ENCODE results near the gene LIN7A. TPM values are rescaled to one million over a fixed set of nuclear protein-coding genes. Genes with fewer than 3 reads are reported as not detected.

The LIN7A gene
- total and polyA plus RNA-seq, 2 of the 4 experiments (the other 2 are of a cell fraction), result 10.8 to 24.7 TPM

DNA sequence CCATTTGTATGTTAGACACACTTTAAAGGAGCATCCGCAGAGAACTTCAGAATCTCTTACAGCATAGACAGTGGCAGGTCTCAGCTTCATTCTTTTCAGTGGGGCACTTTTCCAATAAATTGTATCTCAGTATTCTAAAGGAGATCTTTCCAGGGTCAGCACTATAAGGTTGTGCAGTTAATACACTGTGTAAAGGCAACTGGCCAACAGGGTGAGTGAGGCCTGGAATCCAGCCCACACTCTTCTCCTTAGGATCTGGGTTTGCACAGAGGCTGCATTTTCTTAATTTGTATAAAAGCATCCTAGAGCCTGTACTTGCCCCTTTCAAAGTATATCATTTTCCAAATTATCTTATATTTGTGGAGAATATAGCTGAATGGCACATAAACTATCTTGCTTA is 126.9 kb downstream of the LIN7A start:
- H2BK120ac ChIP-seq (ENCODE audit: low read depth, low read length), result no peak overlapping the region
- H3K27me3 ChIP-seq (ENCODE audit: control insufficient read depth, insufficient read depth, low read length), result no peaks in the 10 kb centered on the region
- ChIA-PET CTCF (no interaction called here), POLR2A (ENCODE audit: unreplicated experiment) (no interaction called here)
- no peak overlapping the region for H3K4me3 ChIP-seq (ENCODE audit: insufficient read depth, low read depth, low read length)
- no peaks in the 10 kb centered on the region for H4K20me1 ChIP-seq (ENCODE audit: insufficient read depth, low read length)
- DNase-seq (peak; percentile 24), ATAC-seq (ENCODE audit: low read depth) (no peak)
- no CpG with 5 or more reads among the region's 1 CpG for WGBS, 2 experiments (ENCODE audit: extremely low coverage in 2 of 2, insufficient read length in 1 of 2)
- H3K9me3 ChIP-seq (ENCODE audit: control insufficient read depth, insufficient read depth, low read length), result no peaks in the 10 kb centered on the region
- no peak overlapping the region for H3K14ac ChIP-seq (replicated peaks; ENCODE audit: low read depth, low read length)
- H3K56ac ChIP-seq (ENCODE audit: extremely low read depth, insufficient read depth, low read length), result no peak overlapping the region
- no peak overlapping the region for H3K4me2 ChIP-seq (ENCODE audit: low read depth, low read length)
- no peaks in the 10 kb centered on the region for H3K79me1 ChIP-seq (ENCODE audit: low read depth in 1 of 2, low read length in 2 of 2)
- no peak overlapping the region for H4K8ac ChIP-seq (ENCODE audit: low read depth in 2 of 2, low read length in 2 of 2)
- no TSS peak for BruUV-seq (replicated peaks)
- H2AK5ac ChIP-seq (ENCODE audit: low read depth, low read length), result no peak overlapping the region
- H3K4me1 ChIP-seq (ENCODE audit: control insufficient read depth, insufficient read depth, low read length), result peaks cover 4% of the 10 kb centered on the region; the same call in 1 of the 2 replicates
- TF ChIP-seq BHLHE40 (IDR thresholded peaks at IDR 0.05; ENCODE audit: low read depth, low read length) (no peak), FOS (IDR thresholded peaks at IDR 0.05; ENCODE audit: low read depth, low read length) (no peak), MAFK (IDR thresholded peaks at IDR 0.05; ENCODE audit: low read depth, low read length) (no peak), RAD21 (IDR thresholded peaks at IDR 0.05; ENCODE audit: low read length) (no peak), MXI1 (IDR thresholded peaks at IDR 0.05; ENCODE audit: borderline replicate concordance, low read depth, low read length) (no peak), CHD1 (IDR thresholded peaks at IDR 0.05; ENCODE audit: low read depth, low read length) (no peak), CEBPB (IDR thresholded peaks at IDR 0.05; ENCODE audit: low read depth, low read length) (no peak)
- TF ChIP-seq, protein P1, sequence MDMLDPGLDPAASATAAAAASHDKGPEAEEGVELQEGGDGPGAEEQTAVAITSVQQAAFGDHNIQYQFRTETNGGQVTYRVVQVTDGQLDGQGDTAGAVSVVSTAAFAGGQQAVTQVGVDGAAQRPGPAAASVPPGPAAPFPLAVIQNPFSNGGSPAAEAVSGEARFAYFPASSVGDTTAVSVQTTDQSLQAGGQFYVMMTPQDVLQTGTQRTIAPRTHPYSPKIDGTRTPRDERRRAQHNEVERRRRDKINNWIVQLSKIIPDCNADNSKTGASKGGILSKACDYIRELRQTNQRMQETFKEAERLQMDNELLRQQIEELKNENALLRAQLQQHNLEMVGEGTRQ (IDR thresholded peaks at IDR 0.05; ENCODE audit: low read depth, low read length), result no peak
- H2BK20ac ChIP-seq (ENCODE audit: low read depth, low read length), result no peak overlapping the region
- in situ Hi-C loops (cut with MboI; ENCODE audit: low sequenced_read_pairs), result no loop called here
- intact Hi-C loops (cut with micrococcal nuclease), result no loop called here
- no peak overlapping the region for H3K9ac ChIP-seq (ENCODE audit: low read depth, low read length)
- H2BK15ac ChIP-seq (ENCODE audit: low read depth, low read length), result no peak overlapping the region
- dilution Hi-C loops (cut with HindIII; ENCODE audit: low sequenced_read_pairs, unreplicated experiment), result no loop called here
- no peak overlapping the region for H4K5ac ChIP-seq (ENCODE audit: low read depth, low read length)
- no peak overlapping the region for H4K91ac ChIP-seq (ENCODE audit: insufficient read depth, low read depth, low read length)
- H3K18ac ChIP-seq (ENCODE audit: low read depth, low read length), result no peak overlapping the region
- H3K36me3 ChIP-seq (ENCODE audit: control insufficient read depth, insufficient read depth, low read length), result no peaks in the 10 kb centered on the region
- H3K23ac ChIP-seq (ENCODE audit: low read depth, low read length), result no peak overlapping the region
- H2BK5ac ChIP-seq (ENCODE audit: low read depth, low read length, poor library complexity, severe bottlenecking), result no peak overlapping the region
- H2AFZ ChIP-seq (replicated peaks; ENCODE audit: low read length, poor library complexity), result no peak overlapping the region
- no peak overlapping the region for H3K4ac ChIP-seq (ENCODE audit: low read depth, low read length)
- H3K27ac ChIP-seq (ENCODE audit: insufficient read depth, low read length), result no peak overlapping the region
- peaks cover 4% of the 10 kb centered on the region; the same call in 1 of the 2 replicates for H3K9me1 ChIP-seq (ENCODE audit: insufficient read depth, low read length)
- no peak overlapping the region for H2AK9ac ChIP-seq (replicated peaks; ENCODE audit: low read depth, low read length, poor library complexity)

All from IMR-90 (cell line).